SK-N-SH treated with all-trans-retinoic acid at 6 μM for 48 hours (cell line): ENCODE results near the gene SMC6.
A peak's percentile ranks its signal among the peaks of the same experiment; 100 is the strongest.

ENCODE experiments used
- ATAC-seq: fragments of 200-7000 bp; cut with Tn5 transposase; 3 replicates; pipeline ENCODE4 v1.9.1; 2020; ENCODE audit warnings: mild to moderate bottlenecking, moderate library complexity
- ARNTL ChIP-seq: fragments of 450-650 bp; formaldehyde crosslinking; IDR thresholded peaks from 2 replicates; pipeline ENCODE4 v1.5.0; 2020; ENCODE audit warnings: low read depth, mild to moderate bottlenecking, moderate library complexity, borderline replicate concordance
- BACH2 ChIP-seq: fragments of 250-450 bp; sonication (Bioruptor Pico); IDR thresholded peaks from 2 replicates; pipeline ENCODE4 v1.9.0; 2021; ENCODE audit warnings: mild to moderate bottlenecking, borderline replicate concordance
- ESRRG ChIP-seq: fragments of 250-450 bp; sonication (Bioruptor Pico); IDR thresholded peaks from 2 replicates; pipeline ENCODE4 v1.6.1; 2021; ENCODE audit warnings: mild to moderate bottlenecking
- GLIS3 ChIP-seq: fragments of 250-450 bp; sonication (Bioruptor Pico); IDR thresholded peaks from 2 replicates; pipeline ENCODE4 v1.5.0; 2020; ENCODE audit warnings: mild to moderate bottlenecking, moderate library complexity
- ISL1 ChIP-seq: fragments of 250-450 bp; sonication (Bioruptor Pico); IDR thresholded peaks from 2 replicates; pipeline ENCODE4 v2.1.2; 2022; ENCODE audit warnings: mild to moderate bottlenecking, moderate library complexity
- OSR1 ChIP-seq: fragments of 250-450 bp; sonication (Bioruptor Pico); IDR thresholded peaks from 2 replicates; pipeline ENCODE4 v1.8.0; 2022; ENCODE audit warnings: moderate library complexity, mild to moderate bottlenecking, inconsistent platforms
- PPARA ChIP-seq: fragments of 250-450 bp; sonication (Bioruptor Pico); IDR thresholded peaks from 2 replicates; pipeline ENCODE4 v1.5.0; 2020; ENCODE audit warnings: mild to moderate bottlenecking, borderline replicate concordance
- RARB ChIP-seq: fragments of 250-450 bp; sonication (Bioruptor Pico); IDR thresholded peaks from 2 replicates; pipeline ENCODE4 v1.8.0; 2021; ENCODE audit warnings: mild to moderate bottlenecking, moderate library complexity
- SNAI2 ChIP-seq: fragments of 250-450 bp; sonication (Bioruptor Pico); IDR thresholded peaks from 2 replicates; pipeline ENCODE4 v1.5.0; 2020; ENCODE audit warnings: mild to moderate bottlenecking, moderate library complexity
- TCF4 ChIP-seq: fragments of 250-450 bp; sonication (Bioruptor Pico); IDR thresholded peaks from 2 replicates; pipeline ENCODE4 v1.8.0; 2021; ENCODE audit warnings: mild to moderate bottlenecking, moderate library complexity, borderline replicate concordance
- TOX ChIP-seq: fragments of 250-450 bp; sonication (Bioruptor Pico); IDR thresholded peaks from 2 replicates; pipeline ENCODE4 v1.8.0; 2021; ENCODE audit warnings: mild to moderate bottlenecking, moderate library complexity, borderline replicate concordance
- ZC3H10 ChIP-seq: fragments of 250-450 bp; sonication (Bioruptor Pico); IDR thresholded peaks from 2 replicates; pipeline ENCODE4 v1.5.1; 2021; ENCODE audit warnings: mild to moderate bottlenecking, moderate library complexity
- ZFP3 ChIP-seq: fragments of 250-450 bp; sonication (Bioruptor Pico); IDR thresholded peaks from 2 replicates; pipeline ENCODE4 v1.5.0; 2020; ENCODE audit warnings: mild to moderate bottlenecking, moderate library complexity
- ZFP30 ChIP-seq: fragments of 450-650 bp; formaldehyde crosslinking; IDR thresholded peaks from 2 replicates; pipeline ENCODE4 v1.5.0; 2022; ENCODE audit warnings: mild to moderate bottlenecking, moderate library complexity
- ZNF565 ChIP-seq: fragments of 450-650 bp; formaldehyde crosslinking; conservative IDR thresholded peaks from 2 replicates; pipeline ENCODE4 v1.5.0; 2020; ENCODE audit warnings: low read depth, mild to moderate bottlenecking, moderate library complexity
- ZNF70 ChIP-seq: fragments of 450-650 bp; formaldehyde crosslinking; IDR thresholded peaks from 2 replicates; pipeline ENCODE4 v1.5.0; 2020; ENCODE audit warnings: mild to moderate bottlenecking, moderate library complexity
- ZNF8 ChIP-seq: fragments of 450-650 bp; formaldehyde crosslinking; IDR thresholded peaks from 2 replicates; pipeline ENCODE4 v1.5.0; 2020; ENCODE audit warnings: mild to moderate bottlenecking, moderate library complexity
- TF ChIP-seq, protein P1 (sequence below): fragments of 250-450 bp; sonication (Bioruptor Pico); IDR thresholded peaks from 2 replicates; pipeline ENCODE4 v1.5.1; 2020; ENCODE audit warnings: low read depth, mild to moderate bottlenecking, moderate library complexity
- TF ChIP-seq, protein P2 (sequence below): fragments of 250-450 bp; sonication (Bioruptor Pico); IDR thresholded peaks from 2 replicates; pipeline ENCODE4 v1.5.1; 2021; ENCODE audit warnings: mild to moderate bottlenecking, moderate library complexity
- TF ChIP-seq, protein P3 (sequence below): fragments of 250-450 bp; sonication (Bioruptor Pico); IDR thresholded peaks from 2 replicates; pipeline ENCODE4 v1.8.0; 2020; ENCODE audit warnings: mild to moderate bottlenecking, moderate library complexity, borderline replicate concordance
- TF ChIP-seq, protein P4 (sequence below): fragments of 250-450 bp; sonication (Bioruptor Pico); IDR thresholded peaks from 2 replicates; pipeline ENCODE4 v1.8.0; 2021; ENCODE audit warnings: low read depth, mild to moderate bottlenecking, moderate library complexity, borderline replicate concordance
- TF ChIP-seq, protein P5 (sequence below): fragments of 250-450 bp; sonication (Bioruptor Pico); IDR thresholded peaks from 2 replicates; pipeline ENCODE4 v1.5.0; 2020; ENCODE audit warnings: mild to moderate bottlenecking, moderate library complexity

SMC6 gene

DNA sequence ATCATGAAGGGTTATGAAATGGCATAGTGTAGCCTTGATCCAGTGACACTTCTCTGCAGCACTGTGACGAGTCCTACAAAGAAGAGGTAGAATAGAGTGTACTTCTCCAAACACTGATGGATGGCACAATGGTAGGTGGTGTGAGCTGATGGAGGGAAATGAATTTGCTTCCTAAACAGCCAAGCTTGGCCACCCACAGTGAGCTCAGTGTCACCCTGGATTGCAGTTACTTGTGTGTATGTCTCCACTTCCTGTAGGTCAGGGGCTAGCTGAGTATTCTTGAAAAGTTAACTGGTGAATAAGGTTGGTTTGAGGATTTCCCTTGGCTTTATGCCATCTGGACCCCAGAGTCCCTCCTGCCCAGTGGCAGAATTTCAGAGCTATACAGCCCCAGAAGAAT, 137.2 kb downstream of the SMC6 start (continued):
- TF ChIP-seq ZNF8 (no peak), ISL1 (CRISPR knock-in tag) (no peak), GLIS3 (CRISPR knock-in tag) (no peak)
- TF ChIP-seq, protein P1, sequence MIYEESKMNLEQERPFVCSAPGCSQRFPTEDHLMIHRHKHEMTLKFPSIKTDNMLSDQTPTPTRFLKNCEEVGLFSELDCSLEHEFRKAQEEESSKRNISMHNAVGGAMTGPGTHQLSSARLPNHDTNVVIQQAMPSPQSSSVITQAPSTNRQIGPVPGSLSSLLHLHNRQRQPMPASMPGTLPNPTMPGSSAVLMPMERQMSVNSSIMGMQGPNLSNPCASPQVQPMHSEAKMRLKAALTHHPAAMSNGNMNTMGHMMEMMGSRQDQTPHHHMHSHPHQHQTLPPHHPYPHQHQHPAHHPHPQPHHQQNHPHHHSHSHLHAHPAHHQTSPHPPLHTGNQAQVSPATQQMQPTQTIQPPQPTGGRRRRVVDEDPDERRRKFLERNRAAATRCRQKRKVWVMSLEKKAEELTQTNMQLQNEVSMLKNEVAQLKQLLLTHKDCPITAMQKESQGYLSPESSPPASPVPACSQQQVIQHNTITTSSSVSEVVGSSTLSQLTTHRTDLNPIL, result no peak

DNA sequence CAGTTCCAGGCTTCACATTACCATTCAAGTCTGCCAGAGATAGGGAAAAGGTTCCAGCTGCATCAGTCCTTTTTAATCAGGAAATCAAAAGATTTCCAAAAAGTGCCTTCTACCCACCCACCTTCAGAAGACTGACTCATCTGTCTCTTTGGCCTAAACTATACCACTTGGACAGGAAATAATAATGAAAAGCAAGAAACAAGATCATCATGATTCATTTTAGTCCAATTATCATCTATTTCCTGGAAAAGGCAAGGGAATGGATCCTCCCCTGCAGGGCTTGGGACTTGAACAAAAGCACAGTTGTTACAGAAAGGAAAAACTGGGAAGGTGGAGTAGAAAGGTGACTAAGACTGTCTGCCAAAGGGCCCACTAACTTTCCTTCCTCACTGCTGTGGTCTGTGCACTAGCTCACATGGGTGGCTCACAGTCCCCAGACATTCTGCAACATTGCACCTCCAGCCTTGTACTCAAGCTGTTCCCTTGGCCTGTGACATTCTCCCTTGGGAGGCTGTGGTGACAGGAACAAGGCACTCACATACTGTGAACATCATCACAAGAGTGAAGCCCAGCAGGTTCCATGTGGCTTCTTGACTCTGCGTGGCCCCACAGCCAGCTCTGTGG, 137.8 kb downstream of the SMC6 start:
- ATAC-seq, result peak; percentile 78
- no peak for TF ChIP-seq BACH2 (CRISPR knock-in tag)
- no peak for TF ChIP-seq GLIS3 (CRISPR knock-in tag)
- TF ChIP-seq ARNTL (CRISPR knock-in tag), result no peak
- TF ChIP-seq ZFP3 (CRISPR knock-in tag), result no peak
- TF ChIP-seq ZFP30, result no peak
- TF ChIP-seq ZNF565, result no peak
- TF ChIP-seq ZNF70, result no peak
- TF ChIP-seq ESRRG, result no peak
- TF ChIP-seq TOX (CRISPR knock-in tag), result no peak
- TF ChIP-seq, protein P2, sequence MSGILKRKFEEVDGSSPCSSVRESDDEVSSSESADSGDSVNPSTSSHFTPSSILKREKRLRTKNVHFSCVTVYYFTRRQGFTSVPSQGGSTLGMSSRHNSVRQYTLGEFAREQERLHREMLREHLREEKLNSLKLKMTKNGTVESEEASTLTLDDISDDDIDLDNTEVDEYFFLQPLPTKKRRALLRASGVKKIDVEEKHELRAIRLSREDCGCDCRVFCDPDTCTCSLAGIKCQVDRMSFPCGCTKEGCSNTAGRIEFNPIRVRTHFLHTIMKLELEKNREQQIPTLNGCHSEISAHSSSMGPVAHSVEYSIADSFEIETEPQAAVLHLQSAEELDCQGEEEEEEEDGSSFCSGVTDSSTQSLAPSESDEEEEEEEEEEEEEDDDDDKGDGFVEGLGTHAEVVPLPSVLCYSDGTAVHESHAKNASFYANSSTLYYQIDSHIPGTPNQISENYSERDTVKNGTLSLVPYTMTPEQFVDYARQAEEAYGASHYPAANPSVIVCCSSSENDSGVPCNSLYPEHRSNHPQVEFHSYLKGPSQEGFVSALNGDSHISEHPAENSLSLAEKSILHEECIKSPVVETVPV (CRISPR knock-in tag), result no peak
- no peak for TF ChIP-seq PPARA (CRISPR knock-in tag)
- TF ChIP-seq RARB (CRISPR knock-in tag), result no peak
- no peak for TF ChIP-seq ZNF8

DNA sequence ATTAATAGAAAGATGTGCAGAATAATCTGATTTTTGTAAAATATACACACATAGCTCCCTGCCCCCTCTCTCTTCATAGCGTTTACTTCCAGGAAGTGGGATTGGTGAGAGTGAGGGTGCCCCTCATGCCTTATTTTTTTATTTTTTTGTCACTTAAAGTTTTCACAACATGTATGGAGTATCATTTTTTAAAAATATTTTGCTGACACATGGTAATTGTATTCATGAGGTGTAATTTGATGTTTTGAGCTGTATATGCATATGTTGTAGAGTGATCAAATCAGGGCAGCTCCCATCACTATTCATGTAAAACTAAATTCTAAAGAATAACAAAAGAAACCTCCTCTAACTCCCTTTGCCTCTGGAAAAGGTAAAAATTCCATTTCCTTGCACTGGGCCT, 138.5 kb downstream of the SMC6 start:
- TF ChIP-seq, protein P3, sequence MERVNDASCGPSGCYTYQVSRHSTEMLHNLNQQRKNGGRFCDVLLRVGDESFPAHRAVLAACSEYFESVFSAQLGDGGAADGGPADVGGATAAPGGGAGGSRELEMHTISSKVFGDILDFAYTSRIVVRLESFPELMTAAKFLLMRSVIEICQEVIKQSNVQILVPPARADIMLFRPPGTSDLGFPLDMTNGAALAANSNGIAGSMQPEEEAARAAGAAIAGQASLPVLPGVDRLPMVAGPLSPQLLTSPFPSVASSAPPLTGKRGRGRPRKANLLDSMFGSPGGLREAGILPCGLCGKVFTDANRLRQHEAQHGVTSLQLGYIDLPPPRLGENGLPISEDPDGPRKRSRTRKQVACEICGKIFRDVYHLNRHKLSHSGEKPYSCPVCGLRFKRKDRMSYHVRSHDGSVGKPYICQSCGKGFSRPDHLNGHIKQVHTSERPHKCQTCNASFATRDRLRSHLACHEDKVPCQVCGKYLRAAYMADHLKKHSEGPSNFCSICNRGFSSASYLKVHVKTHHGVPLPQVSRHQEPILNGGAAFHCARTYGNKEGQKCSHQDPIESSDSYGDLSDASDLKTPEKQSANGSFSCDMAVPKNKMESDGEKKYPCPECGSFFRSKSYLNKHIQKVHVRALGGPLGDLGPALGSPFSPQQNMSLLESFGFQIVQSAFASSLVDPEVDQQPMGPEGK (CRISPR knock-in tag), result no peak
- TF ChIP-seq TCF4 (CRISPR knock-in tag), result no peak
- TF ChIP-seq, protein P4, sequence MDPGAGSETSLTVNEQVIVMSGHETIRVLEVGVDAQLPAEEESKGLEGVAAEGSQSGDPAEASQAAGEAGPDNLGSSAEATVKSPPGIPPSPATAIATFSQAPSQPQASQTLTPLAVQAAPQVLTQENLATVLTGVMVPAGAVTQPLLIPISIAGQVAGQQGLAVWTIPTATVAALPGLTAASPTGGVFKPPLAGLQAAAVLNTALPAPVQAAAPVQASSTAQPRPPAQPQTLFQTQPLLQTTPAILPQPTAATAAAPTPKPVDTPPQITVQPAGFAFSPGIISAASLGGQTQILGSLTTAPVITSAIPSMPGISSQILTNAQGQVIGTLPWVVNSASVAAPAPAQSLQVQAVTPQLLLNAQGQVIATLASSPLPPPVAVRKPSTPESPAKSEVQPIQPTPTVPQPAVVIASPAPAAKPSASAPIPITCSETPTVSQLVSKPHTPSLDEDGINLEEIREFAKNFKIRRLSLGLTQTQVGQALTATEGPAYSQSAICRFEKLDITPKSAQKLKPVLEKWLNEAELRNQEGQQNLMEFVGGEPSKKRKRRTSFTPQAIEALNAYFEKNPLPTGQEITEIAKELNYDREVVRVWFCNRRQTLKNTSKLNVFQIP (CRISPR knock-in tag), result no peak
- TF ChIP-seq, protein P1, result no peak
- TF ChIP-seq, protein P5, sequence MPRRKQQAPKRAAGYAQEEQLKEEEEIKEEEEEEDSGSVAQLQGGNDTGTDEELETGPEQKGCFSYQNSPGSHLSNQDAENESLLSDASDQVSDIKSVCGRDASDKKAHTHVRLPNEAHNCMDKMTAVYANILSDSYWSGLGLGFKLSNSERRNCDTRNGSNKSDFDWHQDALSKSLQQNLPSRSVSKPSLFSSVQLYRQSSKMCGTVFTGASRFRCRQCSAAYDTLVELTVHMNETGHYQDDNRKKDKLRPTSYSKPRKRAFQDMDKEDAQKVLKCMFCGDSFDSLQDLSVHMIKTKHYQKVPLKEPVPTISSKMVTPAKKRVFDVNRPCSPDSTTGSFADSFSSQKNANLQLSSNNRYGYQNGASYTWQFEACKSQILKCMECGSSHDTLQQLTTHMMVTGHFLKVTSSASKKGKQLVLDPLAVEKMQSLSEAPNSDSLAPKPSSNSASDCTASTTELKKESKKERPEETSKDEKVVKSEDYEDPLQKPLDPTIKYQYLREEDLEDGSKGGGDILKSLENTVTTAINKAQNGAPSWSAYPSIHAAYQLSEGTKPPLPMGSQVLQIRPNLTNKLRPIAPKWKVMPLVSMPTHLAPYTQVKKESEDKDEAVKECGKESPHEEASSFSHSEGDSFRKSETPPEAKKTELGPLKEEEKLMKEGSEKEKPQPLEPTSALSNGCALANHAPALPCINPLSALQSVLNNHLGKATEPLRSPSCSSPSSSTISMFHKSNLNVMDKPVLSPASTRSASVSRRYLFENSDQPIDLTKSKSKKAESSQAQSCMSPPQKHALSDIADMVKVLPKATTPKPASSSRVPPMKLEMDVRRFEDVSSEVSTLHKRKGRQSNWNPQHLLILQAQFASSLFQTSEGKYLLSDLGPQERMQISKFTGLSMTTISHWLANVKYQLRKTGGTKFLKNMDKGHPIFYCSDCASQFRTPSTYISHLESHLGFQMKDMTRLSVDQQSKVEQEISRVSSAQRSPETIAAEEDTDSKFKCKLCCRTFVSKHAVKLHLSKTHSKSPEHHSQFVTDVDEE (CRISPR knock-in tag), result no peak
- no peak for TF ChIP-seq ZC3H10 (CRISPR knock-in tag)
- no peak for TF ChIP-seq OSR1 (CRISPR knock-in tag)
- TF ChIP-seq TOX (CRISPR knock-in tag), result no peak
- no peak for TF ChIP-seq SNAI2 (CRISPR knock-in tag)
- TF ChIP-seq ISL1 (CRISPR knock-in tag), result no peak
- TF ChIP-seq ZNF8, result no peak
- TF ChIP-seq ZFP30, result no peak
- no peak for TF ChIP-seq ZNF565
- TF ChIP-seq PPARA (CRISPR knock-in tag), result no peak
- TF ChIP-seq, all 23 proteins: peak for 0
- ATAC-seq, result no peak
